Effector memory CD4-positive, alpha-beta T cell (primary cell): Measurements from ENCODE around the gene FAM216A.
A peak's percentile ranks its signal among the peaks of the same experiment; 100 is the strongest.

Experiments used
- DNase-seq, 3 donors: peaks; one replicate each; pipeline ENCODE4 v3.0.0-alpha.2; 2020
- H3K27ac ChIP-seq: 2 replicates; pipeline ENCODE4 v1.7.0; 2013; ENCODE audit warnings: mild to moderate bottlenecking, low read length, moderate library complexity; ENCODE audit not compliant: insufficient read depth, poor library complexity, severe bottlenecking
- H3K27me3 ChIP-seq: replicated peaks from 2 replicates; pipeline ENCODE4 v1.7.0; 2013; ENCODE audit warnings: mild to moderate bottlenecking, low read length; ENCODE audit not compliant: insufficient read depth, control insufficient read depth, poor library complexity, severe bottlenecking
- H3K36me3 ChIP-seq: 2 replicates; pipeline ENCODE4 v1.7.0; 2013; ENCODE audit warnings: mild to moderate bottlenecking, low read length, moderate library complexity; ENCODE audit not compliant: control insufficient read depth, insufficient read depth
- H3K4me1 ChIP-seq: 2 replicates; pipeline ENCODE4 v1.7.0; 2013; ENCODE audit warnings: low read length, mild to moderate bottlenecking; ENCODE audit not compliant: control insufficient read depth, insufficient read depth, poor library complexity, severe bottlenecking
- H3K4me3 ChIP-seq: 2 replicates; pipeline ENCODE4 v1.7.0; 2013; ENCODE audit warnings: low read length, low read depth, mild to moderate bottlenecking; ENCODE audit not compliant: insufficient read depth, poor library complexity, severe bottlenecking
- H3K9me3 ChIP-seq: 2 replicates; pipeline ENCODE4 v1.7.0; 2013; ENCODE audit warnings: mild to moderate bottlenecking, low read length, moderate library complexity; ENCODE audit not compliant: control insufficient read depth

The FAM216A gene

GRCh38 chr12:110498984-110499706, 30.5 kb downstream of the FAM216A start:
- no peak overlapping the region for H3K4me3 ChIP-seq
- peaks cover 10% of the 10 kb centered on the region for H3K4me1 ChIP-seq
- no peak for DNase-seq
- no peaks in the 10 kb centered on the region for H3K9me3 ChIP-seq
- peaks cover 9% of the 10 kb centered on the region for H3K36me3 ChIP-seq
- H3K27ac ChIP-seq = no peak overlapping the region
- no peaks in the 10 kb centered on the region for H3K27me3 ChIP-seq

- Histone ChIP-seq H3K27ac (peak overlapping the region; percentile 90), H3K4me3 (peak overlapping the region; percentile 83), H3K27me3 (no peaks in the 10 kb centered on the region), H3K4me1 (peaks cover 10% of the 10 kb centered on the region), H3K9me3 (no peaks in the 10 kb centered on the region), H3K36me3 (no peaks in the 10 kb centered on the region)
- DNase-seq = no peak
Measured at GRCh38 chr12:110501399-110501751, 32.7 kb downstream of the FAM216A start.

GRCh38 chr12:110501752-110502738, 33.4 kb downstream of the FAM216A start, which contains the start of the genes RAD9B and VPS29:
RAD9B (plus strand) TSS chr12:110502331; CDS start chr12:110502338, 7 bp downstream.
VPS29 (minus strand) TSS chr12:110502111; CDS start chr12:110502051, 60 bp downstream.
- Histone ChIP-seq H3K27ac (peak within 1 kb of the TSS; percentile 90), H3K9me3 (no peaks in the 10 kb centered on the region), H3K4me3 (peak within 1 kb of the TSS; percentile 83), H3K27me3 (no peaks in the 10 kb centered on the region), H3K36me3 (no peaks in the 10 kb centered on the region), H3K4me1 (peaks cover 10% of the 10 kb centered on the region)
- DNase-seq = peak; percentile 98 to 99 (median 99)

- Histone ChIP-seq H3K4me1 (peaks cover 10% of the 10 kb centered on the region), H3K27me3 (no peaks in the 10 kb centered on the region), H3K36me3 (no peaks in the 10 kb centered on the region), H3K4me3 (no peak overlapping the region), H3K27ac (no peak overlapping the region), H3K9me3 (no peaks in the 10 kb centered on the region)
- DNase-seq = no peak
Measured at GRCh38 chr12:110503432-110503831, 34.8 kb downstream of the FAM216A start.

- no peaks in the 10 kb centered on the region for H3K36me3 ChIP-seq
- no peak for DNase-seq
- no peaks in the 10 kb centered on the region for H3K27me3 ChIP-seq
- H3K4me3 ChIP-seq = no peak overlapping the region
- H3K4me1 ChIP-seq = peaks cover 10% of the 10 kb centered on the region
- H3K9me3 ChIP-seq = no peaks in the 10 kb centered on the region
- H3K27ac ChIP-seq = no peak overlapping the region
Measured at GRCh38 chr12:110505332-110505731, 36.7 kb downstream of the FAM216A start.

GRCh38 chr12:110508071-110508586, 39.5 kb downstream of the FAM216A start:
- H3K27ac ChIP-seq = no peak overlapping the region
- H3K36me3 ChIP-seq = no peaks in the 10 kb centered on the region
- DNase-seq = no peak

GRCh38 chr12:110513842-110514241, 45.2 kb downstream of the FAM216A start:
- DNase-seq = no peak
- no peaks in the 10 kb centered on the region for H3K9me3 ChIP-seq
- H3K27ac ChIP-seq = no peak overlapping the region
- no peaks in the 10 kb centered on the region for H3K36me3 ChIP-seq
- H3K4me1 ChIP-seq = no peaks in the 10 kb centered on the region
- H3K27me3 ChIP-seq = no peaks in the 10 kb centered on the region
- no peak overlapping the region for H3K4me3 ChIP-seq

More at GRCh38 chr12:110508071-110508586, 39.5 kb downstream of the FAM216A start:
- Histone ChIP-seq H3K4me3 (no peak overlapping the region), H3K9me3 (no peaks in the 10 kb centered on the region), H3K27me3 (no peaks in the 10 kb centered on the region), H3K4me1 (no peaks in the 10 kb centered on the region)

- Histone ChIP-seq H3K36me3 (no peaks in the 10 kb centered on the region), H3K4me3 (no peak overlapping the region), H3K27me3 (no peaks in the 10 kb centered on the region), H3K4me1 (no peaks in the 10 kb centered on the region), H3K9me3 (no peaks in the 10 kb centered on the region), H3K27ac (no peak overlapping the region)
- DNase-seq = no peak
Measured at GRCh38 chr12:110514363-110514762, 45.7 kb downstream of the FAM216A start.

GRCh38 chr12:110516995-110517394, 48.4 kb downstream of the FAM216A start:
- Histone ChIP-seq H3K36me3 (no peaks in the 10 kb centered on the region), H3K4me1 (no peaks in the 10 kb centered on the region), H3K27ac (no peak overlapping the region), H3K4me3 (no peak overlapping the region), H3K9me3 (no peaks in the 10 kb centered on the region), H3K27me3 (no peaks in the 10 kb centered on the region)
- no peak for DNase-seq
